GM19395 (cell line): ENCODE results near the gene BCL3.
"Not testable (repeated sequence)": the region's sequence is repeated elsewhere in the genome, so short reads cannot be mapped to it uniquely, and the experiment has no call there.

Experiments used
- ATAC-seq: cut with Tn5 transposase; IDR thresholded peaks from one replicate; pipeline ENCODE4 v1.9.1; 2021; ENCODE audit warnings: mild to moderate bottlenecking, moderate library complexity; ENCODE audit not compliant: unreplicated experiment

BCL3 gene

DNA sequence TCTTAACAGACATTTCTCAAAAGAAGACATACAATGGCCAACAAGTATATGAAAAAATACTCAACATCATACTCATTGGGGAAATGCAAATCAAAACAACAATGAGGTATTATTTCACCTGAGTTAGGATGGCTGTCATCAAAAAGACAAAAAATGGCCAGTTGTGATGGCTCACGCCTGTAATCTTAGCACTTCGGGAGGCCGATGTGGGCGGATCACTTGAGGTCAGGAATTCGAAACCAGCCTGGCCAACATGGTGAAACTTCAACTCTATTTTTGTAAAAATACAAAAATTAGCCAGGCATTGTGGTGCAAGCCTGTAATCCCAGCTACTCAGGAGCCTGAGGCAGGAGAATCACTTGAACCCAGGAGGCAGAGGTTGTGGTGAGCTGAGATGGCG, 27.6 kb upstream of the BCL3 start:
- ATAC-seq: no peak

DNA sequence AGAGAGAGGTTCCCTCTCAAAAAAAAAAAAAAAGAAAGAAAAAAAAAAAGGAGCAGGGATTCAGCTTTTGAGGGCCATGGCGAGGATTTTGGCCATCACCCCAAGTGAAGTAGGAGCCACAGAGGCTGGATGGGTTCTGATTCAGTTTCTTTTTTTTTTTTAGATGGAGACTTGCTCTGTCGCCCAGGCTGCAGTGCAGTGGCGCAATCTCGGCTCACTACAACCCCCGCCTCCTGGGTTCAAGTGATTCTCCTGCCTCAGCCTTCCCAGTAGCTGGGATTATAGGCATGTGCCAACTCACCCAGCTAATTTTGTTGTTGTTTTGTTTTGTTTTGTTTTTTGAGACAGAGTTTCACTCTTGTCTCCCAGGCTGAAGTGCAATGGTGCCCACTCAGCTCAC, 27.1 kb upstream of the BCL3 start:
- not testable (repeated sequence) for ATAC-seq

- ATAC-seq: no peak
Observed at GRCh38 chr19:44722131-44723121, 26.1 kb upstream of the BCL3 start.

GRCh38 chr19:44723299-44723951, 25.1 kb upstream of the BCL3 start:
- ATAC-seq: peak; percentile 39

GRCh38 chr19:44723952-44724319, 24.6 kb upstream of the BCL3 start:
- ATAC-seq: peak; percentile 71

- no peak for ATAC-seq
Observed at GRCh38 chr19:44725251-44725650, 23.3 kb upstream of the BCL3 start.

- ATAC-seq: no peak
Observed at GRCh38 chr19:44725684-44726083, 22.8 kb upstream of the BCL3 start.

- ATAC-seq: no peak
Observed at GRCh38 chr19:44726465-44726864, 22.0 kb upstream of the BCL3 start.

DNA sequence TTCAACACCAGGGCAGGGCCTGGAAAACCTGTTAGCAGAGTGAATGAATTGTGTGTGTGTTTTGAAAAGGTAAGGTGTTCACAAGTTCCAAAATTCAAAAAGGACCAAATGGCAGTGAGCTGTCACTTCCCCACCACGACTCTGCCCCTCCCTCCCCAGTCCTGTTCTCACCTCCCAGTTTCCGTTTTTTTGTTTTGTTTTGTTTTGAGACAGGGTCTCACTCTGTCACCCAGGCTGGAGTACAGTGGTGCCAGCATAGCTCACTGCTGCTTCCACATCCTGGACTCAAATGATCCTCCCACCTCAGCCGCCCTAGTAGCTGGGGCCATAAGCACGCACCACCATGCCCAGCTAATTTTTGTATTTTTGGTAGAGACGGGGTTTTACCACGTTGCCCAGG, 20.3 kb upstream of the BCL3 start:
- ATAC-seq: no peak

GRCh38 chr19:44729516-44730033, 18.9 kb upstream of the BCL3 start:
- no peak for ATAC-seq

- ATAC-seq: no peak
Observed at GRCh38 chr19:44731081-44731480, 17.4 kb upstream of the BCL3 start.

DNA sequence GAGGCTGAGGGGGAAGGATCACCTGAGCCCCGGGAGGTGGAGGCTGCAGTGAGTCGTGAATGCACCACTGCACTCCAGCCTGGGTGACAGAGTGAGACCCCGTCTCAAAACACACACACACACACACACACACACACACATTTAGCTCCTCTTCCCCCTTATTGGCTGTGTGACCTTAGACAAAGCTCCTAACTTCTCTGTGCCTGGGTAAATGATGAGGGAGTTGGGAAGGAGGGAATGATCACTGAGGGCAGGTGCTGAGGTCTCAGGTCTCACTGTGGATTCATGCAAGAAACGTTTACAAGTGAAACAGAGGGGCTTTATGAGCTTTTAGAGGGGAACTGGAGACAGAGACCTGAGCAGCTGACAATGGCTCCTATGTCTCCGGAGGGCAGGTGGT, 16.9 kb upstream of the BCL3 start:
- no peak for ATAC-seq

GRCh38 chr19:44732235-44733014, 16.1 kb upstream of the BCL3 start:
- no peak for ATAC-seq

GRCh38 chr19:44734357-44734756, 14.2 kb upstream of the BCL3 start:
- no peak for ATAC-seq

- ATAC-seq: no peak
Observed at GRCh38 chr19:44735011-44735410, 13.5 kb upstream of the BCL3 start.

DNA sequence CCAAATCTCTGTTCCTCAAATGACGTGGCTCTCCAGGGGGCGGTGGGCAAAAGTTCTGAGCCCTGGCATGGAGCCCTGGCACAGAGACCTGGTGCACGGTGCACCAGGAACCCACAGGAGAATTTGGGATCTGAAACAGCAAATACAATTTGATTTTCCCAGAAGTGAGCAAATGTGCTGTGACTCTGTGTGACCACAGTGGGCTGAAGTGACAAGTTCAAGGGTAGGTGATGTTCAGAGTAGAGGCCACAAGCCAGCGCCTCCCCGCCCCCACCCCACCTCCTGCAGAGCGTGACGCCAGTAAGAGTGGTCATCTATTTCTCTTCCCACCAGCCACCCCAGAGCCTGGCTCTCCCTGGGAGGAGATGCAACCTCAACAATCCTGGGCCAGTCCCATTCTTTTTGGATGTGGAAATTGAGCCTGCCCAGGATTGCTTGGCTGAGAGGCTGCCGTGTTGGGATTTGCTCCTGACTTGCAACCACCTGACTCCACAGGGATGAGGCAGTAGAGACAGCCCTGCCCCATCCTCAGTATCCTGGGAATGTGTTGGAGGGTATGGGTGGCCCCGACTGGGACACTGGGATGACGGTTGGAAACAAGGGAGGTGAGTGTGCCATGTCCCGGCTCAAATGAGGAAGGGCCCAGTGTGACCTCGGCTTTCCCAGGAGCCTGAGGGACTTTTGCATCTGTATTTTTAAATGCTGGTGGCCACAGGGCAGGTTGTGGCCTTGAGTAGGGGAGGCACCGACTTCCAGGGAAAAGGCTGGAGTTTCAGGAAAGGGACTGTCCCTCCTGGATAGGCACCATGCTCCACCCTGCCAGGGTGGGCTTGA, 11.1 kb upstream of the BCL3 start:
- ATAC-seq: no peak

DNA sequence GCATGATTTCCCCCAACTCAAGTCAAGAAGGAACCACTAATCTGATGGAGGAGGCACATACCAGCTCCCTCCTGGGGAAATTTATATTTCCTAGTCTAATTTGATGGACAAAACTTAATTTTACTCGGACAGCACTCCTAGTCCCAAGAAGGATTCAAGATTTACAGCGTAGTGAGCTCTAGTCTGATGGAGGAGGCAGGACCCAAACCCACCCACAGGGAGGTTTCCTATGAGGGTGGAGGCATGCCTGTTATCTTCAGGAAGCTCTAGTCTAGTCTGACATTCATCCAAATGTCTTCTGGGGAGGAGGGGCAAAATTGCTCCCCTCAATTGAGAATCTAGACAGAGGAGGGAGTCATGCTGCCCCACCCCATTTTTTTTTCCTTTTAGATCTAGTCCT, 10.4 kb upstream of the BCL3 start:
- no peak for ATAC-seq

- no peak for ATAC-seq
Observed at GRCh38 chr19:44738603-44739558, 9.6 kb upstream of the BCL3 start.

DNA sequence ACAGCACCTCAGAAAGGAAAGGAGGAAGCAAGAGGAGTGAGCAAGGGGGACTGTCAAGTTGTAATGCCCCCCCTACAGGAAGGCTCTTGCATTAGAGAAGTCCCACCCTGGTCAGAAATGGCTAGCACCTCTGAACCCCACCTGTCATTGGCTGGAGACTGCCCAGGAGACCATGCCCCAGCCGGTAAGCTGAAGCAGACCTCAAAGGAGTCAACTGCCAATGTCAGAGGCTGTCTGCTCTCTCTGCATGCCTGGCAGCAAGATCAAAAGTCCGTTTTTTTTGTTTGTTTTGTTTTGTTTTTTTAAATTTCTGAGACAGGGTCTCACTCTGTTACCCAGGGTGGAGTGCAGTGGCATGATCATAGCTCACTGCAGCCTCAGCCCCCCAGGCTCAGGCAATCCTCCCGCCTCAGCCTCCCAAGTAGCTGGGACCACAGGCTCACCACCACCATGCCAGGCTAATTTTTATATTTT, 8.1 kb upstream of the BCL3 start:
- no peak for ATAC-seq
